HAP-1 (cell line): ENCODE data around the gene EEF1G.

ENCODE experiments used
- DNase-seq, 2 experiments: peaks; one replicate each; pipeline ENCODE4 v3.0.0-alpha.2; 2016 to 2020; ENCODE audit warnings: low spot score in 2 of 2
- H3K27me3 ChIP-seq: fragments of 250-450 bp; sonication (Bioruptor Pico); 2 replicates; pipeline ENCODE4 v1.5.1; 2020; ENCODE audit warnings: low read depth, mild to moderate bottlenecking, moderate library complexity
- H3K36me3 ChIP-seq: fragments of 250-450 bp; sonication (Bioruptor Pico); replicated peaks from 2 replicates; pipeline ENCODE4 v1.5.1; 2020; ENCODE audit warnings: mild to moderate bottlenecking
- H3K4me1 ChIP-seq: fragments of 250-450 bp; sonication (Bioruptor Pico); 2 replicates; pipeline ENCODE4 v1.5.1; 2020; ENCODE audit warnings: mild to moderate bottlenecking
- H3K4me3 ChIP-seq: fragments of 250-450 bp; sonication (Bioruptor Pico); 2 replicates; pipeline ENCODE4 v1.5.1; 2020; ENCODE audit warnings: mild to moderate bottlenecking, moderate library complexity
- H3K9me3 ChIP-seq: fragments of 250-450 bp; sonication (Bioruptor Pico); 2 replicates; pipeline ENCODE4 v1.5.1; 2020; ENCODE audit warnings: mild to moderate bottlenecking, moderate library complexity
- in situ Hi-C: fragments of 300-500 bp; cut with MboI; formaldehyde crosslinking; loops from 3 replicates; pipeline ENCODE4 v1.14.3; 2020; ENCODE audit warnings: low sequenced_read_pairs, inconsistent platforms, mixed read lengths

EEF1G gene

DNA sequence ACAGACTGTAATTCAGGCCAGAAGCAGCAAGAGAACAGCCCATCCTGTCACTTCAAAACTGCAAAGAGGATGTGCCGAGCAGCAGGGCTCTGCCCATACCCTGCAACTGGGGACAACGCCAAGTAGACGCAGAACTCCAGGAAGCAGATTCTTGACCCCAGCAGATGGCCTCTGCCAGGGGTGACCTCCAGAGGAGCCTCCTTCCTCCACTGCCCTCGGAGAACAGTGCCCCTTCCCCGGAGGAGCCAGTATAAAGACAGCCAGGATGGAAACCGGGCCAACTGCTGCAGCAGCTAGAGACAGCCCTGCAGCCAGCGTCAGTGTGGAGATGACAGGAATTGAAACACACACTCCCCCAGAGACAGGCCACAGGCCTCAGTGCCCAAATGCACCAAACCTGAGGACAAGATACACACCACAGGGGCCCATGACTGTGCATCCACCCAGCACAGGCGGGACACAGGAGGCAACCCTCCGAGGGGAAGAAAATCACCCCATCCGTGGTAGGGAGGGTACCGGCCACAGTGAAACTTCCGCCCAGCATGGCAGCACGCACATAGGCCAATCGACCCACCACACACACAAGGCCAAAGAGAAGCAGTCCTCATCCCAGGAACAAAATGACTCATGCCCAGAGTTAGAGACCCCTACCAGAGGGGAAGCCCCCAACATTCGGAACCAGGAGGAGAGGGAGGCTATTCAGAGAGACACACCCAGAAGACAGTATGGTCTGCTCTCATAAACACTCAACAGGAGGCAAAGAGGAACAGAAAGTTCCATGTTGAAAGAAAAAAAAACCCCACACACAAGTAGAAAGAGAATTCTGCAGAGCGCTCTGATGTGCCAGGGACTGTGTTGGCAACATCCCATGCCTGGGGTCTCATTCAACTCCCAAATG, 32.6 kb downstream of the EEF1G start:
- Histone ChIP-seq H3K36me3 (no peaks in the 10 kb centered on the region; the same call in 1 of the 2 replicates), H3K4me1 (peaks cover 22% of the 10 kb centered on the region), H3K4me3 (no peak overlapping the region), H3K27me3 (no peaks in the 10 kb centered on the region), H3K9me3 (no peaks in the 10 kb centered on the region)
- in situ Hi-C loops: loop anchor here (10.0 kb wide), 1 partner anchor 116 kb away; no protein-coding TSS in a partner anchor
- no peak for DNase-seq

GRCh38 chr11:62539238-62539925, 34.3 kb downstream of the EEF1G start:
- DNase-seq: no peak
- Histone ChIP-seq H3K9me3 (no peaks in the 10 kb centered on the region), H3K36me3 (peaks cover 10% of the 10 kb centered on the region), H3K4me1 (peaks cover 19% of the 10 kb centered on the region), H3K27me3 (no peaks in the 10 kb centered on the region), H3K4me3 (no peak overlapping the region)
- in situ Hi-C loops: no loop called here

GRCh38 chr11:62538470-62539237, 35.0 kb downstream of the EEF1G start:
- DNase-seq: no peak
- Histone ChIP-seq H3K36me3 (peaks cover 17% of the 10 kb centered on the region), H3K9me3 (no peaks in the 10 kb centered on the region), H3K27me3 (no peaks in the 10 kb centered on the region), H3K4me3 (no peak overlapping the region), H3K4me1 (peaks cover 12% of the 10 kb centered on the region)
- in situ Hi-C loops: no loop called here

DNA sequence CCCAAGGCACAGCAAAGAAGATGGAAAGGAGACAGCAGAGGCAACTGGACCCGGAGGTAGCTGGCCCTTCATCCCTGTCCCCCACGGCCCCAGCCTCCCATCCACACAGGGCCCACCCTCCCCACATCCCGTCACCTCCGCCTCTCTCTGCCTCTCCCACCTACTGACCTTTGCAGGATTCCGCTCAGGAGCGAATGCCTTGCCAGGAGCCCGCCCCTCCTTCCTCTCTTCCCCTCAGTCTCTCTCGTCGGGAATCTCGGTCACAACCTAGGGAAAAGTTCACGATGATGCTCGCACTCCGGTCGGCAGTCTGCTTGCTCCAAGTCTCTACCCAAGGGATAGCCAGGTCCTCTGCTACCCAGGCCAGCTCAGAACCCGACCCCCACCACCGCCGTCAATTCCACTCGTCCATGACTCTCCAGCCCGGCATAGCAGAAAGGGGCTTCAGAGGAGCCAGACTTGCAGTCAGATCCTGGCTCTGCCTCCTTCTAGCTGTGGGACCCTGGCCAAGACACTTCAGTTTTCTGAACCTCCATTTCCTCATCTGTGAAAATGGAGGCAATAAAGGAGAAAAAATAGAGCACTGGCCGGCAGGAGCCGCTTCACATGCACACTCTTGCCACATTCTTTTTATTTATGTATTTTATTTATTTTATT, 37.3 kb downstream of the EEF1G start:
- in situ Hi-C loops: no loop called here
- peaks cover 40% of the 10 kb centered on the region for H3K36me3 ChIP-seq
- H3K9me3 ChIP-seq: no peaks in the 10 kb centered on the region
- no peaks in the 10 kb centered on the region for H3K27me3 ChIP-seq
- H3K4me1 ChIP-seq: no peaks in the 10 kb centered on the region
- no peak overlapping the region for H3K4me3 ChIP-seq
- DNase-seq: no peak

GRCh38 chr11:62535802-62536201, 37.9 kb downstream of the EEF1G start:
- in situ Hi-C loops: no loop called here
- no peak overlapping the region for H3K4me3 ChIP-seq
- H3K27me3 ChIP-seq: no peaks in the 10 kb centered on the region
- no peaks in the 10 kb centered on the region for H3K4me1 ChIP-seq
- no peak for DNase-seq
- H3K36me3 ChIP-seq: peaks cover 41% of the 10 kb centered on the region
- no peaks in the 10 kb centered on the region for H3K9me3 ChIP-seq

- Histone ChIP-seq H3K9me3 (no peaks in the 10 kb centered on the region), H3K36me3 (peaks cover 41% of the 10 kb centered on the region), H3K4me1 (no peaks in the 10 kb centered on the region), H3K27me3 (no peaks in the 10 kb centered on the region), H3K4me3 (no peak overlapping the region)
- in situ Hi-C loops: no loop called here
- no peak for DNase-seq
Observed at GRCh38 chr11:62534779-62535545, 38.7 kb downstream of the EEF1G start.

- no peaks in the 10 kb centered on the region for H3K4me1 ChIP-seq
- H3K4me3 ChIP-seq: no peak overlapping the region
- no peaks in the 10 kb centered on the region for H3K9me3 ChIP-seq
- peaks cover 41% of the 10 kb centered on the region for H3K36me3 ChIP-seq
- no peaks in the 10 kb centered on the region for H3K27me3 ChIP-seq
- no peak for DNase-seq
- in situ Hi-C loops: no loop called here
Observed at GRCh38 chr11:62532096-62532495, 41.6 kb downstream of the EEF1G start.

DNA sequence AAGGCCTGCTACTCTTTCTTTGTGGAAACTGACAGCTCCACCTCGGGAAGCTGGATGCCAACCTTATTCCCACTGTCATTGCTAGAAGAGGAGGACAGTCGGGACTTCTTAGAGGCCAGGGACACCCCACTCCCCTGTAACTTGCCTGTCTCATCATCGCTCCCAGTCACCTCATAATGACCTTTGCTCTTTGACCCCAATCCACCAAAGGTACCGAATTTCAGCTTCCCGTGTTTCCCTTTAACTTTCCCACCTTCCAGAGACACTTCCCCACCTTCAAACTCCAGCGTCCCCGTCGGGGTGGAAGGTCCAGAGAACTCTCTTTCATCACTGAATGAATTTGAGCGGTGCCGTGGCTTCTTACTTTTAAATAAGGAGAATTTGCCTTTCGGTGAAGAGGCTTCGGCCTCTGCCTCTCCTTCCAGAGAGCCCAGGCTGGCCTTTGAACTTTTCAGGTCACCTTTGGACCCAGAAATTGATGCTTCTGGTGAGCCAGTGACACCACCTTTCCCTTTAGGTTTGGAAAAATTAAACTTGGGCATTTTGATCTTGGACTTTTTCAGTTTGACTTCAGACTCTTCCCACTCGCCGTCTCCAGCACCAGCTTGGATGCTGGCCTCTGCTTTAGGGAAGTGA, 56.8 kb downstream of the EEF1G start:
- Histone ChIP-seq H3K27me3 (no peaks in the 10 kb centered on the region), H3K4me1 (no peaks in the 10 kb centered on the region), H3K36me3 (peaks cover 9% of the 10 kb centered on the region), H3K4me3 (no peak overlapping the region), H3K9me3 (no peaks in the 10 kb centered on the region)
- no peak for DNase-seq
- in situ Hi-C loops: no loop called here

DNA sequence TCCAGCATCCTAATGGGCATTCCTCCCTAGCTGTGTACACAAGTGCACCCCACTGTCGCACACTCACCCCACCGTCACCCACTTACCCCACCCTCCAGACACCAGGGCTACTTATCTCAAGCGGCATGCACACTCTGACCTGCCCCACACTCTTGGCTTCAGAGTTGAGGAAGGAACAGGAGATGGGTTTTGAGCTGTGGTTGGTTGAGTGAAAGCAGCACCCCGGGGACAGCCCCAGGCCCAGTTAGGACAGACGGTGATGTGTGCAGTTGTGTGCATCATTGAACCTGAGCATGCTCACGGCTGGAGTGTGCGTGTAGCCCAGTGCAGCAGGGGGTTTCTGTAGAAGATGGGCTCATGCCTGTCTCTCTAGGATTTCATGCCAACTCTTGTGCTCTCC, 59.5 kb downstream of the EEF1G start:
- no peak for DNase-seq
- H3K9me3 ChIP-seq: no peaks in the 10 kb centered on the region
- peaks cover 6% of the 10 kb centered on the region for H3K36me3 ChIP-seq
- H3K4me1 ChIP-seq: no peaks in the 10 kb centered on the region
- no peaks in the 10 kb centered on the region for H3K27me3 ChIP-seq
- H3K4me3 ChIP-seq: no peak overlapping the region
- in situ Hi-C loops: no loop called here

- in situ Hi-C loops: no loop called here
- Histone ChIP-seq H3K4me3 (no peak overlapping the region), H3K4me1 (peaks cover 2% of the 10 kb centered on the region; the same call in 1 of the 2 replicates), H3K27me3 (no peaks in the 10 kb centered on the region), H3K36me3 (peaks cover 4% of the 10 kb centered on the region), H3K9me3 (no peaks in the 10 kb centered on the region)
- no peak for DNase-seq
Observed at GRCh38 chr11:62513626-62514025, 60.1 kb downstream of the EEF1G start.

DNA sequence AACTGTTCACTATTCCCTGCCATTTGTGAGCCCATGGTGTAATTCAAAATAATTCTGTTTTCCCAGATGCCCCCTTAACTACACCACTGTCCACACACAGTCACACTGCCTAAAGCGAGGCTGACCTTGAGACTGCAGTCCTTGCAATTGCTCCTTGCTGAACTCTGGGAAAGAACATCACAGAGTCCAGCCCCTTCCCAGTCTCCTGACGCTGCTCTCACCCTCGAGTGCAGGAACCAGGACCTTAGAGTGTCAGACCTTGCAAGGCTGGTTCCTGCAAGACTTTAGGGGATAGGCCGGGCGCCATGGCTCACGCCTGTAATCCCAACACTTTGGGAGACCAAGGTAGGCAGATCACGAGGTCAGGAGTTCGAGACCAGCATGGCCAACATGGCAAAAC, 60.7 kb downstream of the EEF1G start:
- H3K4me1 ChIP-seq: peaks cover 6% of the 10 kb centered on the region; the same call in 1 of the 2 replicates
- H3K4me3 ChIP-seq: no peak overlapping the region
- no peaks in the 10 kb centered on the region; the same call in 1 of the 2 replicates for H3K36me3 ChIP-seq
- no peaks in the 10 kb centered on the region for H3K27me3 ChIP-seq
- in situ Hi-C loops: no loop called here
- H3K9me3 ChIP-seq: no peaks in the 10 kb centered on the region
- DNase-seq: no peak
